Liver (tissue), 9 donors: Measurements from ENCODE around the gene AP4E1. TPM values are rescaled to one million over a fixed set of nuclear protein-coding genes. Genes with fewer than 3 reads are reported as not detected.

Experiments
- DNase-seq: peaks from one replicate; pipeline ENCODE4 v3.0.0-alpha.2; 2017; ENCODE audit warnings: low spot score
- H3K27ac ChIP-seq, 2 donors: one replicate each; pipeline ENCODE4 v1.7.0; 2013; ENCODE audit warnings: inconsistent platforms in 2 of 2, low read length in 2 of 2, control low read depth in 1 of 2, low read depth in 1 of 2, mild to moderate bottlenecking in 1 of 2
- H3K27me3 ChIP-seq, 4 donors: one replicate each; pipeline versions ENCODE4 v1.6.1 to v1.7.0; 2013; ENCODE audit warnings: low read length in 3 of 4, inconsistent platforms in 1 of 4, mild to moderate bottlenecking in 1 of 4, moderate library complexity in 1 of 4; ENCODE audit not compliant: control insufficient read depth in 4 of 4, insufficient read depth in 4 of 4
- H3K36me3 ChIP-seq, 4 donors: one replicate each; pipeline versions ENCODE4 v1.6.1 to v1.7.0; 2013; ENCODE audit warnings: low read length in 3 of 4, mild to moderate bottlenecking in 3 of 4, low read depth in 1 of 4, moderate library complexity in 1 of 4; ENCODE audit not compliant: control insufficient read depth in 4 of 4, insufficient read depth in 3 of 4
- H3K4me1 ChIP-seq, 4 donors: one replicate each; pipeline versions ENCODE4 v1.6.1 to v1.7.0; 2013; ENCODE audit warnings: low read length in 3 of 4, mild to moderate bottlenecking in 3 of 4, moderate library complexity in 1 of 4; ENCODE audit not compliant: control insufficient read depth in 4 of 4, insufficient read depth in 4 of 4
- H3K4me3 ChIP-seq, 3 donors: one replicate each; pipeline versions ENCODE4 v1.6.1 to v1.7.0; 2013; ENCODE audit warnings: low read length in 3 of 3, control low read depth in 1 of 3, low read depth in 1 of 3, mild to moderate bottlenecking in 1 of 3
- H3K9ac ChIP-seq, 2 donors: one replicate each; pipeline ENCODE4 v1.7.0; 2013; ENCODE audit warnings: low read length in 2 of 2, mild to moderate bottlenecking in 2 of 2, moderate library complexity in 2 of 2, control low read depth in 1 of 2, low read depth in 1 of 2
- H3K9me3 ChIP-seq, 4 donors: one replicate each; pipeline versions ENCODE4 v1.6.1 to v1.7.0; 2013; ENCODE audit warnings: low read length in 3 of 4; ENCODE audit not compliant: control insufficient read depth in 4 of 4
- EGR1 ChIP-seq, 2 donors: IDR thresholded peaks; 2 replicates each; pipeline ENCODE4 v1.6.1; 2016 to 2018; ENCODE audit warnings: antibody characterized with exemption in 2 of 2, low read depth in 2 of 2
- FOXA1 ChIP-seq: IDR thresholded peaks from 2 replicates; pipeline ENCODE4 v1.6.1; 2016; ENCODE audit warnings: antibody characterized with exemption
- FOXA2 ChIP-seq: IDR thresholded peaks from 2 replicates; pipeline ENCODE4 v1.6.1; 2016; ENCODE audit warnings: antibody characterized with exemption
- GABPA ChIP-seq, 2 donors: IDR thresholded peaks in 1 of 2; conservative IDR thresholded peaks in 1 of 2; 2 replicates each; pipeline ENCODE4 v1.6.1; 2016; ENCODE audit warnings: antibody characterized with exemption in 2 of 2, mild to moderate bottlenecking in 1 of 2, moderate library complexity in 1 of 2
- HNF4A ChIP-seq, 2 donors: conservative IDR thresholded peaks; 2 replicates each; pipeline ENCODE4 v1.6.1; 2016; ENCODE audit warnings: antibody characterized with exemption in 2 of 2, mild to moderate bottlenecking in 2 of 2
- HNF4G ChIP-seq: IDR thresholded peaks from 2 replicates; pipeline ENCODE4 v1.6.1; 2016; ENCODE audit warnings: antibody characterized with exemption
- JUND ChIP-seq, 2 donors: IDR thresholded peaks; 2 replicates each; pipeline ENCODE4 v1.6.1; 2016; ENCODE audit warnings: antibody characterized with exemption in 2 of 2
- NR2F2 ChIP-seq: IDR thresholded peaks from 2 replicates; pipeline ENCODE4 v1.6.1; 2016; ENCODE audit warnings: antibody characterized with exemption
- RAD21 ChIP-seq, 2 donors: IDR thresholded peaks; 2 replicates each; pipeline ENCODE4 v1.6.1; 2016; ENCODE audit warnings: antibody characterized with exemption in 2 of 2, mild to moderate bottlenecking in 2 of 2
- SP1 ChIP-seq: IDR thresholded peaks from 2 replicates; pipeline ENCODE4 v1.6.1; 2018; ENCODE audit warnings: antibody characterized with exemption, mild to moderate bottlenecking
- TAF1 ChIP-seq: conservative IDR thresholded peaks from 2 replicates; pipeline ENCODE4 v1.6.1; 2016; ENCODE audit warnings: antibody characterized with exemption, mild to moderate bottlenecking
- YY1 ChIP-seq: IDR thresholded peaks from 2 replicates; pipeline ENCODE4 v1.6.1; 2016; ENCODE audit warnings: antibody characterized with exemption, mild to moderate bottlenecking
- WGBS: extraction: QIAGEN DNeasy Blood & Tissue Kit; methylation state at CpG from one replicate; pipeline ENCODE4 v1.1.7; 2013; 5-methylcytosine and 5-hydroxymethylcytosine counted together
- polyA plus RNA-seq, 2 donors: library from polyadenylated mRNA; stranded (reverse) in 1 of 2; unstranded in 1 of 2; fragments of 200-250 nt in 1 of 2; fragments of >200 nt in 1 of 2; fragmentation: Nextera tagmentation in 1 of 2; extraction: Ambion mirVana in 1 of 2; gene quantifications; one replicate each; pipeline versions ENCODE4 v1.2.1 to v1.2.3, GENCODE V29; 2013 to 2015
- total RNA-seq, 2 donors: library from RNA; depleted of rRNA; stranded (reverse); fragments of >200 nt; gene quantifications; one replicate each; pipeline ENCODE4 v1.2.3, GENCODE V29; 2014
- TF ChIP-seq, protein P1 (sequence below): IDR thresholded peaks from 2 replicates; pipeline ENCODE4 v1.6.1; 2016; ENCODE audit warnings: antibody characterized with exemption
- TF ChIP-seq, protein P2 (sequence below): IDR thresholded peaks from 2 replicates; pipeline ENCODE4 v1.6.1; 2016; ENCODE audit warnings: antibody characterized with exemption, mild to moderate bottlenecking
- TF ChIP-seq, protein P3 (sequence below): IDR thresholded peaks from 2 replicates; pipeline ENCODE4 v1.6.1; 2016; ENCODE audit warnings: antibody characterized with exemption
- TF ChIP-seq, protein P4 (sequence below): IDR thresholded peaks from 2 replicates; pipeline ENCODE4 v1.6.1; 2016; ENCODE audit warnings: antibody characterized with exemption
- TF ChIP-seq, protein P5 (sequence below): fragments of 150-350 bp; IDR thresholded peaks from 2 replicates; pipeline ENCODE4 v1.5.1; 2017; ENCODE audit warnings: improper control_type of control experiment, low read depth, low read length; ENCODE audit not compliant: missing input control
- donor health status: healthy.
- donor health status: healthy.
- donor health status: healthy.
- donor health status: healthy.
- donor health status: healthy.

Gene AP4E1
- total and polyA plus RNA-seq, 4 donors, result 1.3 to 10.2 (median 4.6) TPM

DNA sequence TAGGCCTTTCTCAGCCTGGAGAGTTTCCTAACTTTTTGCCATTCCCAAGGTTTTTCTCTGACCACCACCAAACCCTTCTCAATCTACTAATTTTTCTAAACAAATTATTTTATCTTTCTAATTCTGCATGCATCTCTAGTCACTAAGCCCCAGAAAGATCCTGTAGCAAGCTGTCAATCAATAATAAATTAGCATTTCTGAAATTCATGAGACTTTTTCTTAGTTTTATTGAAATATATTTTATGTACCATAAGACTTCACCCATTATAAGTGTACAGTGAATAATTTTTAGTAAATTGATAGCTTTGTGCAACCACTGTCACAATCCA lies 22.4 kb upstream of the AP4E1 start:
- TF ChIP-seq YY1, result no peak
- TF ChIP-seq HNF4A (conservative IDR thresholded peaks at IDR 0.05), result no peak
- TF ChIP-seq JUND (IDR thresholded peaks at IDR 0.05), result no peak
- no peak for TF ChIP-seq NR2F2
- no peak for TF ChIP-seq EGR1 (IDR thresholded peaks at IDR 0.05; ENCODE audit: low read depth in 2 of 2)
- TF ChIP-seq, protein P1, sequence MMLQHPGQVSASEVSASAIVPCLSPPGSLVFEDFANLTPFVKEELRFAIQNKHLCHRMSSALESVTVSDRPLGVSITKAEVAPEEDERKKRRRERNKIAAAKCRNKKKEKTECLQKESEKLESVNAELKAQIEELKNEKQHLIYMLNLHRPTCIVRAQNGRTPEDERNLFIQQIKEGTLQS, result no peak
- TF ChIP-seq SP1, result no peak
- TF ChIP-seq, protein P2, sequence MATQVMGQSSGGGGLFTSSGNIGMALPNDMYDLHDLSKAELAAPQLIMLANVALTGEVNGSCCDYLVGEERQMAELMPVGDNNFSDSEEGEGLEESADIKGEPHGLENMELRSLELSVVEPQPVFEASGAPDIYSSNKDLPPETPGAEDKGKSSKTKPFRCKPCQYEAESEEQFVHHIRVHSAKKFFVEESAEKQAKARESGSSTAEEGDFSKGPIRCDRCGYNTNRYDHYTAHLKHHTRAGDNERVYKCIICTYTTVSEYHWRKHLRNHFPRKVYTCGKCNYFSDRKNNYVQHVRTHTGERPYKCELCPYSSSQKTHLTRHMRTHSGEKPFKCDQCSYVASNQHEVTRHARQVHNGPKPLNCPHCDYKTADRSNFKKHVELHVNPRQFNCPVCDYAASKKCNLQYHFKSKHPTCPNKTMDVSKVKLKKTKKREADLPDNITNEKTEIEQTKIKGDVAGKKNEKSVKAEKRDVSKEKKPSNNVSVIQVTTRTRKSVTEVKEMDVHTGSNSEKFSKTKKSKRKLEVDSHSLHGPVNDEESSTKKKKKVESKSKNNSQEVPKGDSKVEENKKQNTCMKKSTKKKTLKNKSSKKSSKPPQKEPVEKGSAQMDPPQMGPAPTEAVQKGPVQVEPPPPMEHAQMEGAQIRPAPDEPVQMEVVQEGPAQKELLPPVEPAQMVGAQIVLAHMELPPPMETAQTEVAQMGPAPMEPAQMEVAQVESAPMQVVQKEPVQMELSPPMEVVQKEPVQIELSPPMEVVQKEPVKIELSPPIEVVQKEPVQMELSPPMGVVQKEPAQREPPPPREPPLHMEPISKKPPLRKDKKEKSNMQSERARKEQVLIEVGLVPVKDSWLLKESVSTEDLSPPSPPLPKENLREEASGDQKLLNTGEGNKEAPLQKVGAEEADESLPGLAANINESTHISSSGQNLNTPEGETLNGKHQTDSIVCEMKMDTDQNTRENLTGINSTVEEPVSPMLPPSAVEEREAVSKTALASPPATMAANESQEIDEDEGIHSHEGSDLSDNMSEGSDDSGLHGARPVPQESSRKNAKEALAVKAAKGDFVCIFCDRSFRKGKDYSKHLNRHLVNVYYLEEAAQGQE, result no peak
- TF ChIP-seq FOXA2, result no peak
- TF ChIP-seq, protein P3, sequence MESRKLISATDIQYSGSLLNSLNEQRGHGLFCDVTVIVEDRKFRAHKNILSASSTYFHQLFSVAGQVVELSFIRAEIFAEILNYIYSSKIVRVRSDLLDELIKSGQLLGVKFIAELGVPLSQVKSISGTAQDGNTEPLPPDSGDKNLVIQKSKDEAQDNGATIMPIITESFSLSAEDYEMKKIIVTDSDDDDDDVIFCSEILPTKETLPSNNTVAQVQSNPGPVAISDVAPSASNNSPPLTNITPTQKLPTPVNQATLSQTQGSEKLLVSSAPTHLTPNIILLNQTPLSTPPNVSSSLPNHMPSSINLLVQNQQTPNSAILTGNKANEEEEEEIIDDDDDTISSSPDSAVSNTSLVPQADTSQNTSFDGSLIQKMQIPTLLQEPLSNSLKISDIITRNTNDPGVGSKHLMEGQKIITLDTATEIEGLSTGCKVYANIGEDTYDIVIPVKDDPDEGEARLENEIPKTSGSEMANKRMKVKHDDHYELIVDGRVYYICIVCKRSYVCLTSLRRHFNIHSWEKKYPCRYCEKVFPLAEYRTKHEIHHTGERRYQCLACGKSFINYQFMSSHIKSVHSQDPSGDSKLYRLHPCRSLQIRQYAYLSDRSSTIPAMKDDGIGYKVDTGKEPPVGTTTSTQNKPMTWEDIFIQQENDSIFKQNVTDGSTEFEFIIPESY, result no peak
- TF ChIP-seq, protein P4, sequence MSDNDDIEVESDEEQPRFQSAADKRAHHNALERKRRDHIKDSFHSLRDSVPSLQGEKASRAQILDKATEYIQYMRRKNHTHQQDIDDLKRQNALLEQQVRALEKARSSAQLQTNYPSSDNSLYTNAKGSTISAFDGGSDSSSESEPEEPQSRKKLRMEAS, result no peak
- no peak for TF ChIP-seq GABPA (IDR thresholded peaks at IDR 0.05 in 1 of 2, conservative IDR thresholded peaks at IDR 0.05 in 1 of 2)
- TF ChIP-seq RAD21 (IDR thresholded peaks at IDR 0.05), result no peak
- TF ChIP-seq HNF4G, result no peak
- TF ChIP-seq TAF1, result no peak
- no peak for DNase-seq
- Histone ChIP-seq H3K27me3 (no peaks in the 10 kb centered on the region), H3K9me3 (no peaks in the 10 kb centered on the region), H3K36me3 (no peaks in the 10 kb centered on the region), H3K9ac (peak overlapping the region in 1 of 2 donors; percentile 47), H3K4me1 (peaks cover 4 to 17% (median 10%) of the 10 kb centered on the region in 4 donors), H3K27ac (peak overlapping the region in 1 of 2 donors; percentile 87), H3K4me3 (no peak overlapping the region)

DNA sequence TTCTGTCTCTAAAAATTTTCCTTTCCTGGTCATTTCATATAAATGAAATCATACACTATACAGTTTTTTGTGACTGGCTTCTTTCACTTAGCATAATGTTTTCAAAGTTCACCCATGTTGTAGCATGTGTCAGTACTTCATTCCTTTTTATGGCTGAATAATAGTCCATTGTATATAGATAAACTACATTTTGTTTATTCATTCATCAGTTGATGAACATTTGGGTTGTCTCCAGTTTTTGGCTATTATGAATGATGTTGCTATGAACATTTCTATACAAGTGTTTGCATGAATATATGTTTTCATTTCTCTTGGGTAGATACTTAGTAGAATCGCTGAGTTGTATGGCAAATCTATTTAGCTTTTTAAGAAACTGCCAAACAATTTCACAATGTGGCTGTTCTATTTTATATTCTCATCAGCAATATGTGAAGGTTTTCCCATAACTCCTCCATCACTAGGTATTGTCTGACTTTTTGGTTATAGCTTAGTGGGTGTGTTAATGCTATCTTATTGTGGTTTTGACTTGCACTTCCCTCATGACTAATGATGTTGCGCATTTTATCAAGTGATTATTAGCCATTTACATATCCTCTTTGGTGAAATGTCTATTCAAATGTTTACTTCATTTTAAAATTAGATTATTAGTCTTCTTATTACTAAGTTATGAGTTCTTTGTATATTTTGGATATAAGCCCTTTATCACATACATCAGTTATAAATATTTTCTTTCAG lies 21.7 kb upstream of the AP4E1 start:
- H3K4me3 ChIP-seq, result no peak overlapping the region
- TF ChIP-seq TAF1, result no peak
- TF ChIP-seq, protein P2, result no peak
- TF ChIP-seq, protein P3, result no peak
- TF ChIP-seq, protein P4, result no peak
- TF ChIP-seq HNF4G, result no peak
- TF ChIP-seq FOXA1, result no peak
- TF ChIP-seq JUND (IDR thresholded peaks at IDR 0.05), result no peak
- no peak for TF ChIP-seq NR2F2
- TF ChIP-seq, protein P5, sequence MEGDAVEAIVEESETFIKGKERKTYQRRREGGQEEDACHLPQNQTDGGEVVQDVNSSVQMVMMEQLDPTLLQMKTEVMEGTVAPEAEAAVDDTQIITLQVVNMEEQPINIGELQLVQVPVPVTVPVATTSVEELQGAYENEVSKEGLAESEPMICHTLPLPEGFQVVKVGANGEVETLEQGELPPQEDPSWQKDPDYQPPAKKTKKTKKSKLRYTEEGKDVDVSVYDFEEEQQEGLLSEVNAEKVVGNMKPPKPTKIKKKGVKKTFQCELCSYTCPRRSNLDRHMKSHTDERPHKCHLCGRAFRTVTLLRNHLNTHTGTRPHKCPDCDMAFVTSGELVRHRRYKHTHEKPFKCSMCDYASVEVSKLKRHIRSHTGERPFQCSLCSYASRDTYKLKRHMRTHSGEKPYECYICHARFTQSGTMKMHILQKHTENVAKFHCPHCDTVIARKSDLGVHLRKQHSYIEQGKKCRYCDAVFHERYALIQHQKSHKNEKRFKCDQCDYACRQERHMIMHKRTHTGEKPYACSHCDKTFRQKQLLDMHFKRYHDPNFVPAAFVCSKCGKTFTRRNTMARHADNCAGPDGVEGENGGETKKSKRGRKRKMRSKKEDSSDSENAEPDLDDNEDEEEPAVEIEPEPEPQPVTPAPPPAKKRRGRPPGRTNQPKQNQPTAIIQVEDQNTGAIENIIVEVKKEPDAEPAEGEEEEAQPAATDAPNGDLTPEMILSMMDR, result no peak
- no peak overlapping the region for H3K27ac ChIP-seq
- H3K27me3 ChIP-seq, result no peaks in the 10 kb centered on the region
- 93% methylated on average over 2 of the region's 2 CpGs for WGBS
- H3K36me3 ChIP-seq, result no peaks in the 10 kb centered on the region
- H3K9ac ChIP-seq, result no peak overlapping the region
- H3K9me3 ChIP-seq, result peaks cover 0 to 2% (median 0%) of the 10 kb centered on the region in 4 donors
- DNase-seq, result no peak
- H3K4me1 ChIP-seq, result peaks cover 4 to 13% (median 6%) of the 10 kb centered on the region in 4 donors
